T-helper 1 cell (primary cell): Measurements from ENCODE around the gene TSHZ2.

Source experiments
- DNase-seq, 5 donors: peaks; one replicate each; pipeline ENCODE4 v3.0.0-alpha.2; 2012 to 2020

The TSHZ2 gene

GRCh38 chr20:53032478-53032932 is 60.3 kb downstream of the TSHZ2 start:
- no peak for DNase-seq

GRCh38 chr20:53033176-53033575 is 61.0 kb downstream of the TSHZ2 start:
- no peak for DNase-seq

- DNase-seq = peak in 1 of 5 donors; percentile 45
These were observed 62.7 kb downstream of the TSHZ2 start for GRCh38 chr20:53034899-53035298.

- DNase-seq = no peak
These were observed 64.8 kb downstream of the TSHZ2 start for GRCh38 chr20:53036992-53037391.

GRCh38 chr20:53037621-53038020 is 65.5 kb downstream of the TSHZ2 start:
- DNase-seq = no peak

- DNase-seq = no peak
These were observed 66.1 kb downstream of the TSHZ2 start for GRCh38 chr20:53038299-53038698.

- DNase-seq = no peak
These were observed 68.8 kb downstream of the TSHZ2 start for GRCh38 chr20:53040693-53041589.

GRCh38 chr20:53042521-53042920 is 70.4 kb downstream of the TSHZ2 start:
- no peak for DNase-seq

- no peak for DNase-seq
These were observed 72.1 kb downstream of the TSHZ2 start for GRCh38 chr20:53044296-53044695.

- DNase-seq = no peak
These were observed 73.8 kb downstream of the TSHZ2 start for GRCh38 chr20:53045941-53046340.

GRCh38 chr20:53047203-53047602 is 75.0 kb downstream of the TSHZ2 start:
- no peak for DNase-seq

- no peak for DNase-seq
These were observed 76.2 kb downstream of the TSHZ2 start for GRCh38 chr20:53048387-53048786.

- no peak for DNase-seq
These were observed 78.2 kb downstream of the TSHZ2 start for GRCh38 chr20:53050338-53050737.

- DNase-seq = no peak
These were observed 80.2 kb downstream of the TSHZ2 start for GRCh38 chr20:53052380-53052779.

GRCh38 chr20:53053595-53053994 is 81.4 kb downstream of the TSHZ2 start:
- no peak for DNase-seq

- DNase-seq = no peak
These were observed 83.4 kb downstream of the TSHZ2 start for GRCh38 chr20:53055367-53056067.

- no peak for DNase-seq
These were observed 85.4 kb downstream of the TSHZ2 start for GRCh38 chr20:53057579-53057978.

- no peak for DNase-seq
These were observed 87.7 kb downstream of the TSHZ2 start for GRCh38 chr20:53059848-53060247.

GRCh38 chr20:53061192-53062108 is 89.3 kb downstream of the TSHZ2 start:
- no peak for DNase-seq

GRCh38 chr20:53064935-53065334 is 92.8 kb downstream of the TSHZ2 start:
- DNase-seq = no peak

GRCh38 chr20:53068241-53068640 is 96.1 kb downstream of the TSHZ2 start:
- no peak for DNase-seq

GRCh38 chr20:53069132-53069531 is 97.0 kb downstream of the TSHZ2 start:
- no peak for DNase-seq

- no peak for DNase-seq
These were observed 98.1 kb downstream of the TSHZ2 start for GRCh38 chr20:53070224-53070623.
